ENCODE measurements around the gene FRMD6.

DNA sequence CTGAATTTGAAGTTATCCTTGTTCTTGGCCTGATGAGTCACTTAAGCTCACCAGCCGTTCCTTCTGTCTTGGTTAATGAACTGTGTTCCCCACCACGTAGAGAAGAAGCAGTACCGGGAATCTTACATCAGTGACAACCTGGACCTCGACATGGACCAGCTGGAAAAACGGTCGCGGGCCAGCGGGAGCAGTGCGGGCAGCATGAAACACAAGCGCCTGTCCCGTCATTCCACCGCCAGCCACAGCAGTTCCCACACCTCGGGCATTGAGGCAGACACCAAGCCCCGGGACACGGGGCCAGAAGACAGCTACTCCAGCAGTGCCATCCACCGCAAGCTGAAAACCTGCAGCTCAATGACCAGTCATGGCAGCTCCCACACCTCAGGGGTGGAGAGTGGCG lies 68.2 kb downstream of the FRMD6 start:
- TF ChIP-seq, protein P1, sequence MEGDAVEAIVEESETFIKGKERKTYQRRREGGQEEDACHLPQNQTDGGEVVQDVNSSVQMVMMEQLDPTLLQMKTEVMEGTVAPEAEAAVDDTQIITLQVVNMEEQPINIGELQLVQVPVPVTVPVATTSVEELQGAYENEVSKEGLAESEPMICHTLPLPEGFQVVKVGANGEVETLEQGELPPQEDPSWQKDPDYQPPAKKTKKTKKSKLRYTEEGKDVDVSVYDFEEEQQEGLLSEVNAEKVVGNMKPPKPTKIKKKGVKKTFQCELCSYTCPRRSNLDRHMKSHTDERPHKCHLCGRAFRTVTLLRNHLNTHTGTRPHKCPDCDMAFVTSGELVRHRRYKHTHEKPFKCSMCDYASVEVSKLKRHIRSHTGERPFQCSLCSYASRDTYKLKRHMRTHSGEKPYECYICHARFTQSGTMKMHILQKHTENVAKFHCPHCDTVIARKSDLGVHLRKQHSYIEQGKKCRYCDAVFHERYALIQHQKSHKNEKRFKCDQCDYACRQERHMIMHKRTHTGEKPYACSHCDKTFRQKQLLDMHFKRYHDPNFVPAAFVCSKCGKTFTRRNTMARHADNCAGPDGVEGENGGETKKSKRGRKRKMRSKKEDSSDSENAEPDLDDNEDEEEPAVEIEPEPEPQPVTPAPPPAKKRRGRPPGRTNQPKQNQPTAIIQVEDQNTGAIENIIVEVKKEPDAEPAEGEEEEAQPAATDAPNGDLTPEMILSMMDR (IDR thresholded peaks at IDR 0.05; ENCODE audit: insufficient read depth, low read length, poor library complexity, severe bottlenecking) = no peak
- TF ChIP-seq EZH2phosphoT487 (conservative IDR thresholded peaks at IDR 0.05; ENCODE audit: low read length) = no peak
